Neural cell (in vitro differentiated cells): Measurements from ENCODE around the gene ITGB3. TPM values are rescaled to one million over a fixed set of nuclear protein-coding genes. Genes with fewer than 3 reads are reported as not detected.

Source experiments
- H2AFZ ChIP-seq: fragments of 200-600, 300-800 bp; sonication (generic), shearing (Covaris generic); 2 replicates; pipeline ENCODE4 v1.6.0; 2014; ENCODE audit warnings: low read depth, mild to moderate bottlenecking, antibody characterized with exemption, low read length, moderate library complexity
- H3F3A ChIP-seq: fragments of 200-600 bp; shearing (Covaris generic); 2 replicates; pipeline ENCODE4 v1.6.1; 2016; ENCODE audit warnings: mild to moderate bottlenecking, moderate library complexity, mixed read lengths, antibody characterized with exemption, low read length; ENCODE audit not compliant: insufficient read depth, poor library complexity, severe bottlenecking
- H3K27ac ChIP-seq: fragments of 200-600, 300-800 bp; sonication (generic), shearing (Covaris generic); 2 replicates; pipeline ENCODE4 v1.5.1; 2014; ENCODE audit warnings: mild to moderate bottlenecking, low read length, moderate library complexity
- H3K27me3 ChIP-seq: fragments of 300-800, 200-600 bp; sonication (generic), shearing (Covaris generic); 2 replicates; pipeline ENCODE4 v1.6.0; 2014; ENCODE audit warnings: mild to moderate bottlenecking, low read depth, low read length, moderate library complexity; ENCODE audit not compliant: insufficient read depth
- H3K36me3 ChIP-seq: fragments of 300-800, 200-600 bp; sonication (generic), shearing (Covaris generic); 2 replicates; pipeline ENCODE4 v1.5.1; 2014; ENCODE audit warnings: mild to moderate bottlenecking, antibody characterized with exemption, low read length, moderate library complexity; ENCODE audit not compliant: insufficient read depth
- H3K4me2 ChIP-seq: fragments of 300-800, 200-600 bp; sonication (generic), shearing (Covaris generic); 2 replicates; pipeline ENCODE4 v1.6.0; 2014; ENCODE audit warnings: mild to moderate bottlenecking, low read length
- H3K4me3 ChIP-seq: fragments of 300-800, 200-600 bp; sonication (generic), shearing (Covaris generic); 2 replicates; pipeline ENCODE4 v1.5.1; 2014; ENCODE audit warnings: mild to moderate bottlenecking, low read length, moderate library complexity
- H3K79me2 ChIP-seq: fragments of 200-600 bp; shearing (Covaris generic); replicated peaks from 2 replicates; pipeline ENCODE4 v1.6.0; 2014; ENCODE audit warnings: mild to moderate bottlenecking, low read length, moderate library complexity; ENCODE audit not compliant: insufficient read depth
- H3K9ac ChIP-seq: fragments of 300-800, 200-600 bp; sonication (generic), shearing (Covaris generic); 2 replicates; pipeline ENCODE4 v1.6.1; 2016; ENCODE audit warnings: mild to moderate bottlenecking, low read length, mixed read lengths
- H3K9me2 ChIP-seq: fragments of 200-600 bp; shearing (Covaris generic); 2 replicates; pipeline ENCODE4 v1.6.1; 2016; ENCODE audit warnings: mild to moderate bottlenecking, low read length, mixed read lengths; ENCODE audit not compliant: insufficient read depth
- H3K9me3 ChIP-seq: fragments of 200-600, 300-800 bp; sonication (generic), shearing (Covaris generic); 2 replicates; pipeline ENCODE4 v1.6.1; 2016; ENCODE audit warnings: mild to moderate bottlenecking, mixed run types, low read length, moderate library complexity, mixed read lengths
- H4K20me1 ChIP-seq: fragments of 200-600 bp; shearing (Covaris generic); 2 replicates; pipeline ENCODE4 v1.6.1; 2016; ENCODE audit warnings: mild to moderate bottlenecking, mixed run types; ENCODE audit not compliant: insufficient read depth
- CTCF ChIP-seq: fragments of 450-650 bp; IDR thresholded peaks from 2 replicates; pipeline ENCODE4 v1.5.1; 2014; ENCODE audit warnings: antibody characterized with exemption, mild to moderate bottlenecking, moderate library complexity; ENCODE audit not compliant: poor library complexity, severe bottlenecking
- EP300 ChIP-seq: fragments of 450-650 bp; conservative IDR thresholded peaks from 2 replicates; pipeline ENCODE4 v1.6.1; 2014; ENCODE audit warnings: antibody characterized with exemption, mild to moderate bottlenecking, moderate library complexity; ENCODE audit not compliant: poor library complexity, severe bottlenecking
- EZH2 ChIP-seq: fragments of 200-600, 300-800 bp; shearing (Covaris generic), sonication (generic); IDR thresholded peaks from 2 replicates; pipeline ENCODE4 v1.6.1; 2014; ENCODE audit warnings: antibody characterized with exemption, low read length, borderline replicate concordance, mild to moderate bottlenecking; ENCODE audit not compliant: insufficient read depth, poor library complexity, severe bottlenecking
- MXI1 ChIP-seq: fragments of 450-650 bp; conservative IDR thresholded peaks from 2 replicates; pipeline ENCODE4 v1.6.1; 2014; ENCODE audit warnings: antibody characterized with exemption, mild to moderate bottlenecking; ENCODE audit not compliant: poor library complexity, severe bottlenecking
- POLR2AphosphoS5 ChIP-seq: IDR thresholded peaks from 2 replicates; pipeline ENCODE4 v1.6.1; 2012
- RAD21 ChIP-seq: fragments of 450-650 bp; conservative IDR thresholded peaks from 2 replicates; pipeline ENCODE4 v1.6.1; 2014; ENCODE audit warnings: antibody characterized with exemption, mild to moderate bottlenecking, moderate library complexity
- REST ChIP-seq: IDR thresholded peaks from 2 replicates; pipeline ENCODE4 v1.6.1; 2012; ENCODE audit warnings: borderline replicate concordance
- SMC3 ChIP-seq: fragments of 450-650 bp; conservative IDR thresholded peaks from 2 replicates; pipeline ENCODE4 v1.6.1; 2014; ENCODE audit warnings: antibody characterized with exemption, mild to moderate bottlenecking, moderate library complexity; ENCODE audit not compliant: poor library complexity
- TAF1 ChIP-seq: IDR thresholded peaks from 2 replicates; pipeline ENCODE4 v1.6.1; 2012; ENCODE audit warnings: low read depth
- polyA plus RNA-seq: library from polyadenylated mRNA; depleted of rRNA; stranded (reverse); fragments of >200 nt; gene quantifications from 2 replicates; pipeline ENCODE4 v1.2.3, GENCODE V29; 2014

The ITGB3 gene
- polyA plus RNA-seq, 1 donor from 2014 or later, result not detected

GRCh38 chr17:47270946-47271705, 17.5 kb downstream of the ITGB3 start:
- Histone ChIP-seq H3K4me3 (no peak overlapping the region), H3K27me3 (no peaks in the 10 kb centered on the region), H3F3A (no peaks in the 10 kb centered on the region), H3K79me2 (no peaks in the 10 kb centered on the region), H4K20me1 (no peaks in the 10 kb centered on the region), H3K27ac (no peak overlapping the region), H3K9me3 (no peaks in the 10 kb centered on the region), H3K9ac (no peak overlapping the region), H3K36me3 (no peaks in the 10 kb centered on the region), H3K9me2 (no peaks in the 10 kb centered on the region), H3K4me2 (no peak overlapping the region), H2AFZ (no peak overlapping the region)
- no peak for TF ChIP-seq MXI1
- no peak for TF ChIP-seq EZH2
- no peak for TF ChIP-seq REST
- no peak for TF ChIP-seq EP300
- TF ChIP-seq POLR2AphosphoS5, result no peak
- no peak for TF ChIP-seq RAD21
- TF ChIP-seq CTCF, result no peak
- no peak for TF ChIP-seq SMC3
- TF ChIP-seq TAF1, result no peak

- Histone ChIP-seq H3K4me2 (no peak overlapping the region), H2AFZ (no peak overlapping the region), H3K27ac (no peak overlapping the region), H3K9me2 (no peaks in the 10 kb centered on the region), H3K9ac (no peak overlapping the region), H3K79me2 (no peaks in the 10 kb centered on the region), H3F3A (no peaks in the 10 kb centered on the region), H3K4me3 (no peak overlapping the region), H3K27me3 (no peaks in the 10 kb centered on the region), H3K9me3 (no peaks in the 10 kb centered on the region), H4K20me1 (no peaks in the 10 kb centered on the region), H3K36me3 (no peaks in the 10 kb centered on the region)
- no peak for TF ChIP-seq SMC3
- no peak for TF ChIP-seq POLR2AphosphoS5
Measured at GRCh38 chr17:47272491-47272890, 18.9 kb downstream of the ITGB3 start.
